Body of pancreas (tissue), 4 donors: ENCODE data around the gene FNIP1.

Experiments
- CTCF ChIP-seq, 7 experiments: fragments of 450-650 bp in 4 of 7; fragments of 200-600 bp in 3 of 7; sonication (generic) in 3 of 7; IDR thresholded peaks; one replicate each; pipeline ENCODE4 v1.5.1; 2016 to 2019; ENCODE audit warnings: antibody characterized with exemption in 7 of 7
- POLR2A ChIP-seq, 3 donors: fragments of 450-650 bp; IDR thresholded peaks; one replicate each; pipeline ENCODE4 v1.6.1; 2016; ENCODE audit warnings: antibody characterized with exemption in 3 of 3, mild to moderate bottlenecking in 2 of 3

- TF ChIP-seq CTCF (IDR thresholded peaks at IDR 0.05) (no peak), POLR2A (IDR thresholded peaks at IDR 0.05) (no peak)
Measured at GRCh38 chr5:131641494-131641893, 155.3 kb downstream of the FNIP1 start.
